HL-60 (cell line): Measurements from ENCODE around the gene UBE2R2.

ENCODE experiments used
- CTCF ChIP-seq: IDR thresholded peaks from one replicate; pipeline ENCODE4 v1.5.1; 2011; ENCODE audit warnings: low read length, control low read depth, inconsistent platforms; ENCODE audit not compliant: insufficient read depth
- GABPA ChIP-seq: IDR thresholded peaks from 2 replicates; pipeline ENCODE4 v1.6.1; 2012; ENCODE audit warnings: low read depth
- POLR2AphosphoS5 ChIP-seq: IDR thresholded peaks from 2 replicates; pipeline ENCODE4 v1.6.1; 2012; ENCODE audit warnings: low read depth
- REST ChIP-seq: IDR thresholded peaks from 2 replicates; pipeline ENCODE4 v1.6.1; 2012; ENCODE audit warnings: low read depth; ENCODE audit not compliant: insufficient replicate concordance
- SPI1 ChIP-seq: IDR thresholded peaks from 2 replicates; pipeline ENCODE4 v1.6.1; 2012; ENCODE audit warnings: low read depth, mild to moderate bottlenecking, borderline replicate concordance

- TF ChIP-seq CTCF (no peak), SPI1 (no peak), POLR2AphosphoS5 (no peak), REST (no peak), GABPA (no peak)
Observed at GRCh38 chr9:33851301-33851700, 34.3 kb downstream of the UBE2R2 start.
